MM.1S (cell line): Measurements from ENCODE around the gene MTMR12.

Experiments
- DNase-seq: peaks from one replicate; pipeline ENCODE4 v3.0.0-alpha.2; 2015
- H2AFZ ChIP-seq: fragments of 300-600 bp; sonication (generic); 2 replicates; pipeline ENCODE4 v1.6.0; 2016; ENCODE audit warnings: antibody characterized with exemption, low read length
- H3F3A ChIP-seq: fragments of 300-600 bp; sonication (generic); 2 replicates; pipeline ENCODE4 v1.6.1; 2016; ENCODE audit warnings: mild to moderate bottlenecking, antibody characterized with exemption, low read length, moderate library complexity, mixed read lengths; ENCODE audit not compliant: insufficient read depth
- H3K27ac ChIP-seq: fragments of 300-600 bp; sonication (generic); 2 replicates; pipeline ENCODE4 v1.5.1; 2016; ENCODE audit warnings: mild to moderate bottlenecking, low read length
- H3K27me3 ChIP-seq: fragments of 300-600 bp; sonication (generic); replicated peaks from 2 replicates; pipeline ENCODE4 v1.6.0; 2016; ENCODE audit warnings: low read length; ENCODE audit not compliant: insufficient read depth
- H3K36me3 ChIP-seq: fragments of 300-600 bp; sonication (generic); replicated peaks from 2 replicates; pipeline ENCODE4 v1.6.1; 2016; ENCODE audit warnings: mild to moderate bottlenecking, low read length, mixed read lengths; ENCODE audit not compliant: insufficient read depth
- H3K4me1 ChIP-seq: fragments of 300-600 bp; sonication (generic); 2 replicates; pipeline ENCODE4 v1.6.1; 2016; ENCODE audit warnings: low read length, mixed read lengths
- H3K4me2 ChIP-seq: fragments of 300-600 bp; sonication (generic); 2 replicates; pipeline ENCODE4 v1.6.0; 2016; ENCODE audit warnings: low read depth, low read length
- H3K4me3 ChIP-seq: fragments of 300-600 bp; sonication (generic); 2 replicates; pipeline ENCODE4 v1.5.1; 2016; ENCODE audit warnings: low read length, mixed read lengths
- H3K79me2 ChIP-seq: fragments of 300-600 bp; sonication (generic); 2 replicates; pipeline ENCODE4 v1.6.1; 2016; ENCODE audit warnings: mixed run types, low read length, mixed read lengths
- H3K9ac ChIP-seq: fragments of 300-600 bp; sonication (generic); 2 replicates; pipeline ENCODE4 v1.6.1; 2016; ENCODE audit warnings: low read length, mixed read lengths
- H3K9me2 ChIP-seq: fragments of 300-600 bp; sonication (generic); replicated peaks from 2 replicates; pipeline ENCODE4 v1.6.1; 2016; ENCODE audit warnings: mild to moderate bottlenecking, low read length, mixed read lengths; ENCODE audit not compliant: insufficient read depth
- H3K9me3 ChIP-seq: fragments of 300-600 bp; sonication (generic); replicated peaks from 2 replicates; pipeline ENCODE4 v1.6.1; 2016; ENCODE audit warnings: mild to moderate bottlenecking, low read length, mixed read lengths; ENCODE audit not compliant: insufficient read depth
- H4K20me1 ChIP-seq: fragments of 300-600 bp; sonication (generic); 2 replicates; pipeline ENCODE4 v1.6.1; 2016; ENCODE audit warnings: mild to moderate bottlenecking, low read length, moderate library complexity, mixed read lengths; ENCODE audit not compliant: insufficient read depth
- CTCF ChIP-seq: fragments of 300-600 bp; sonication (generic); IDR thresholded peaks from 2 replicates; pipeline ENCODE4 v1.5.1; 2016; ENCODE audit warnings: antibody characterized with exemption, low read length, mixed read lengths
- EZH2 ChIP-seq: fragments of 300-600 bp; sonication (generic); optimal IDR thresholded peaks from 2 replicates; pipeline ENCODE3; 2017; ENCODE audit warnings: low read depth, mild to moderate bottlenecking, antibody characterized with exemption, low read length, mixed read lengths
- EZH2phosphoT487 ChIP-seq: fragments of 300-600 bp; sonication (generic); IDR thresholded peaks from 2 replicates; pipeline ENCODE4 v1.6.1; 2018; ENCODE audit warnings: antibody characterized with exemption, low read length

MTMR12 gene

GRCh38 chr5:32311404-32312196, 1.1 kb downstream of the MTMR12 start:
- Histone ChIP-seq H2AFZ (peak overlapping the region; percentile 54; the same call in 1 of the 2 replicates), H3K36me3 (no peaks in the 10 kb centered on the region), H3K79me2 (peaks cover 59% of the 10 kb centered on the region), H3K27ac (peak overlapping the region; percentile 62; the same call in 1 of the 2 replicates), H3F3A (0 out of 2 replicates have a peak, but pooled peaks cover 7% of the 10 kb centered on the region), H3K9me3 (no peaks in the 10 kb centered on the region), H3K4me3 (peak overlapping the region; percentile 76), H3K4me1 (peaks cover 14% of the 10 kb centered on the region), H3K27me3 (no peaks in the 10 kb centered on the region), H3K9me2 (no peaks in the 10 kb centered on the region), H3K4me2 (peak overlapping the region; percentile 88), H3K9ac (peak overlapping the region; percentile 95), H4K20me1 (no peaks in the 10 kb centered on the region)
- no peak for DNase-seq
- no peak for TF ChIP-seq EZH2

GRCh38 chr5:32309761-32310160, 3.0 kb downstream of the MTMR12 start:
- TF ChIP-seq EZH2phosphoT487 (no peak), CTCF (no peak), EZH2 (no peak)
- H4K20me1 ChIP-seq: no peaks in the 10 kb centered on the region
- H3K9ac ChIP-seq: no peak overlapping the region
- DNase-seq: no peak
- peaks cover 77% of the 10 kb centered on the region for H3K79me2 ChIP-seq
- no peaks in the 10 kb centered on the region for H3K9me3 ChIP-seq
- no peaks in the 10 kb centered on the region for H3K36me3 ChIP-seq
- peaks cover 14% of the 10 kb centered on the region for H3K4me1 ChIP-seq
- no peaks in the 10 kb centered on the region for H3K9me2 ChIP-seq
- H3K27me3 ChIP-seq: no peaks in the 10 kb centered on the region
- no peak overlapping the region for H3K27ac ChIP-seq
- no peak overlapping the region for H3K4me3 ChIP-seq
- no peak overlapping the region for H3K4me2 ChIP-seq
- 0 out of 2 replicates have a peak, but pooled peaks cover 5% of the 10 kb centered on the region for H3F3A ChIP-seq
- no peak overlapping the region for H2AFZ ChIP-seq

- DNase-seq: no peak
- Histone ChIP-seq H3K27me3 (no peaks in the 10 kb centered on the region), H3K36me3 (no peaks in the 10 kb centered on the region), H3K9me2 (no peaks in the 10 kb centered on the region), H3K9me3 (no peaks in the 10 kb centered on the region), H3K4me1 (peaks cover 14% of the 10 kb centered on the region), H3K79me2 (peaks cover 85% of the 10 kb centered on the region), H2AFZ (no peak overlapping the region), H3K4me2 (no peak overlapping the region), H3K4me3 (no peak overlapping the region), H3K9ac (no peak overlapping the region), H3K27ac (no peak overlapping the region), H3F3A (no peaks in the 10 kb centered on the region), H4K20me1 (no peaks in the 10 kb centered on the region)
- TF ChIP-seq EZH2 (no peak), CTCF (no peak)
These were observed 3.8 kb downstream of the MTMR12 start for GRCh38 chr5:32308946-32309345.

- no peak overlapping the region for H2AFZ ChIP-seq
- no peaks in the 10 kb centered on the region for H3F3A ChIP-seq
- TF ChIP-seq EZH2: no peak
- no peak for TF ChIP-seq EZH2phosphoT487
- TF ChIP-seq CTCF: no peak
- peaks cover 97% of the 10 kb centered on the region for H3K79me2 ChIP-seq
- no peak overlapping the region for H3K4me3 ChIP-seq
- H3K4me1 ChIP-seq: peaks cover 14% of the 10 kb centered on the region
- no peaks in the 10 kb centered on the region for H3K9me3 ChIP-seq
- DNase-seq: peak; percentile 34
- no peak overlapping the region for H3K27ac ChIP-seq
- H4K20me1 ChIP-seq: no peaks in the 10 kb centered on the region
- H3K4me2 ChIP-seq: no peak overlapping the region
- H3K27me3 ChIP-seq: no peaks in the 10 kb centered on the region
- no peaks in the 10 kb centered on the region for H3K9me2 ChIP-seq
- H3K9ac ChIP-seq: no peak overlapping the region
- H3K36me3 ChIP-seq: no peaks in the 10 kb centered on the region
These were observed 5.0 kb downstream of the MTMR12 start for GRCh38 chr5:32307769-32308194.
